ENCODE results near the gene HELZ2.

Gene HELZ2

DNA sequence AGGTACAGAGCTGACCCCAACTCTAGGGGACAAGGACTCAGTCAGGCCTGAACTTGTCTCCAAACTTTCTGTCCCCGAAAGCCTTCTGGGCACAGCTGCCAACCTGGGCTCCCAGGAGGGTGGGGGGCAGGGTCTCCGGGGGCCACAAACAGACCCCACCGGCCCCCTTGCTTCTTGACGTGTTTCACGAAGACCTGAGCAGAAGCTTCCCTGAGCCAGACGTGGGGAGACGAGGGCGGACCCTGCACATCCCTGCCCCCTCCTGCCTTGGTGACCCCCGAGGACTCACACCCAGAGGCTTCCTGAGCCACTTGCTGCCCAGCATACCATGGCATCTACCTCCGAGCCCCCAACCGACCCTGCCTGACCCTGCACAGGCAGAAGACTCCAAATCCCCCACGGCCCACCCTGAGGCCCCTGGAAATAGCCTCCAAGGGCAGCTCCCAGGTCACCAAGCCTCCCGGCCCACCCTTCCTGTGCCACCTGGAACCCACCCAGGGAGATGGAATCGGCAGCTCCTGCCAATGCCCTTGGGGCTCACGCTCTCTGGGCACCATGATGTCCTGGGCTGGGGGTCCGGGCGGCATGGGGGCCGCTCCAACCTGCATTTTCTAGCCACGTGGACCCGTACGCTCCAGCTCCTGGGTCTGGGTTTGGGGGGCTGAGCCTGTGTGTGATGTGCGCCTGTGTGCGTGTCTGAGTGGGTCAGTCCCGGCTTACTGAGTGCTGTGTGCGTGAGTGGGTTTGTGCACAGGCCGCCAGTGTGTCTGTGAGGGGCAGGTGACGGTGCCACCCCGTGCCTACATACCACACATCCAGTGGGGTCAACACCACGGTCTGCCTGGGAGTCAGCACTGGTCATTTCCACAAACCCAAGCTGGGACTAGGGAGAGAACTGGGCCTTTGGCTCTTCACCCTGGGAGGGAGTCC lies 34.3 kb downstream of the HELZ2 start:
- Histone ChIP-seq H3K9me3 (ENCODE audit: control insufficient read depth in 2 of 2, low read length in 2 of 2) (no peaks in the 10 kb centered on the region), H3K27me3 (ENCODE audit: control insufficient read depth in 1 of 2, insufficient read depth in 2 of 2, low read length in 2 of 2) (peaks cover 12 to 23% of the 10 kb centered on the region in 2 donors), H3K4me3 (ENCODE audit: low read length in 2 of 2) (no peak overlapping the region), H3K36me3 (ENCODE audit: control insufficient read depth in 2 of 2, insufficient read depth in 2 of 2, low read length in 2 of 2) (no peaks in the 10 kb centered on the region), H3K9ac (ENCODE audit: low read length in 2 of 2) (no peak overlapping the region), H3K4me1 (ENCODE audit: control insufficient read depth, insufficient read depth, low read length) (peaks cover 6% of the 10 kb centered on the region), H3K27ac (ENCODE audit: low read length) (no peak overlapping the region)

- Histone ChIP-seq H3K27ac (ENCODE audit: low read length) (no peak overlapping the region), H3K27me3 (ENCODE audit: control insufficient read depth in 1 of 2, insufficient read depth in 2 of 2, low read length in 2 of 2) (peaks cover 18 to 29% of the 10 kb centered on the region in 2 donors), H3K4me1 (ENCODE audit: control insufficient read depth, insufficient read depth, low read length) (peaks cover 6% of the 10 kb centered on the region), H3K9ac (ENCODE audit: low read length in 2 of 2) (no peak overlapping the region), H3K9me3 (ENCODE audit: control insufficient read depth in 2 of 2, low read length in 2 of 2) (no peaks in the 10 kb centered on the region), H3K36me3 (ENCODE audit: control insufficient read depth in 2 of 2, insufficient read depth in 2 of 2, low read length in 2 of 2) (no peaks in the 10 kb centered on the region), H3K4me3 (ENCODE audit: low read length in 2 of 2) (no peak overlapping the region)
Measured at GRCh38 chr20:63539092-63539430, 35.0 kb downstream of the HELZ2 start.

- Histone ChIP-seq H3K27me3 (ENCODE audit: control insufficient read depth in 1 of 2, insufficient read depth in 2 of 2, low read length in 2 of 2) (peaks cover 21 to 32% of the 10 kb centered on the region in 2 donors), H3K9ac (ENCODE audit: low read length in 2 of 2) (no peak overlapping the region), H3K36me3 (ENCODE audit: control insufficient read depth in 2 of 2, insufficient read depth in 2 of 2, low read length in 2 of 2) (no peaks in the 10 kb centered on the region), H3K27ac (ENCODE audit: low read length) (no peak overlapping the region), H3K4me1 (ENCODE audit: control insufficient read depth, insufficient read depth, low read length) (peaks cover 6% of the 10 kb centered on the region), H3K9me3 (ENCODE audit: control insufficient read depth in 2 of 2, low read length in 2 of 2) (no peaks in the 10 kb centered on the region), H3K4me3 (ENCODE audit: low read length in 2 of 2) (peak overlapping the region in 1 of 2 donors; percentile 55)
Measured at GRCh38 chr20:63538204-63539091, 35.6 kb downstream of the HELZ2 start.

DNA sequence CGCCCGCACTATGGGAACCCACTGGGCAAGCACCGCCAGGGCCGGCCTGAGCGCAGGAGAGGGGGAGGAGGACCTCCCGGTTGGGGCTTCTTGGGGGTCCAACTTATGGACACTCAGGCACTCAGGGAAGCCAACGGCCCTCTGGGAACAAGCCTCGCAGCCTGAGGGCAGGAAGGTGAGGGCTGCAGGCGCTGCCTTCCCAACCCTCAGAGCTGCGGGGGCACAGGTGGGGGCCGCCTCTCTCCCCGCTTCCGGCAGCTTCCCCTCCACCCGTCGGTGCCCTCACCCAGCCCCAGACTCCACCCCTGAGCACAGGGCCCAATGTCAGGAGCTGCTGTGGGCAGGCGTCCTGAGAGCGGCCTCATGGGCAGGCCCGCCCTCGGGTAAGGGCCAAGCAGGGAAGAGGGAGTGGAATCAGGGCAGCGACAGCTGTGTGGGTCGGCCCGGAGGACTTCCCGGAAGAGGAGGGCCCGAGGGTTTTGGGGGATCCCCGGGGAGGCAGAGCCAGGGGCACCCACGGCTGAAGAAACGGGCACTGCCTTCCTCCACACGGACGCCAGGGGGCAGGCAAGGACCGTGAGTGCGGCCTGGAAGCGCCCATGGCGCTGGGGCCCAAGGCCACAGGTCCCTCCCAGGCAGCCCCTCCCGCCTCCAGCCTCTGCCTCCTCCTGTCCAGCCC lies 36.4 kb downstream of the HELZ2 start:
- H3K4me3 ChIP-seq (ENCODE audit: low read length in 2 of 2), result peak overlapping the region in 1 of 2 donors; percentile 55
- H3K36me3 ChIP-seq (ENCODE audit: control insufficient read depth in 2 of 2, insufficient read depth in 2 of 2, low read length in 2 of 2), result no peaks in the 10 kb centered on the region
- H3K4me1 ChIP-seq (ENCODE audit: control insufficient read depth, insufficient read depth, low read length), result peaks cover 6% of the 10 kb centered on the region
- no peak overlapping the region for H3K9ac ChIP-seq (ENCODE audit: low read length in 2 of 2)
- H3K27ac ChIP-seq (ENCODE audit: low read length), result no peak overlapping the region
- H3K9me3 ChIP-seq (ENCODE audit: control insufficient read depth in 2 of 2, low read length in 2 of 2), result no peaks in the 10 kb centered on the region
- peaks cover 21 to 34% of the 10 kb centered on the region in 2 donors for H3K27me3 ChIP-seq (ENCODE audit: control insufficient read depth in 1 of 2, insufficient read depth in 2 of 2, low read length in 2 of 2)

DNA sequence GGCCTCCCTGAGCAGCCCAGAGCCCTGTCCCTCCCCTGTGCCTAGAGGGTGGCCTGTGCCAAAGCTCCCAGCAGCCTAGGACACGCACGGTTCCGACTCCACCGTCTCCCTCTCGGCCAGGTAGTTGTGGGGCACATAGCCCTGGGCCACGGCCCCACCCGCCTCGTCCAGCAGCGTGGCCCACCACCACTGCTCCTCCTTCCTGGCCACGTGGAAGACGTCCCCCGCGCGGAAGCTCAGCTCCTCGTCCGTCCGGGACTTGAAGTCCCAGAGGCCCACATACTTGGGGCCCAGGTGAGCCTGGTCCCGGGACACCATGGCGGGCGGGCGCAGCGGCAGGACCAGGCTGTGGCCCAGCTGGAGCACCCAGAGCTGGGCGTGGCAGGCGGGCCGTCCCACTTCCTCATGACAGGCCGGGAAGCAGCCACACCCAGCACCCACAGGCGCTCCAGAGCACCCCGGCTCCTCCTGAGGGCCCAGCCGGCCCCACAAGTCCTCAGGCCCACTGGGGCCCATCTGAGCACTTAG lies 37.0 kb downstream of the HELZ2 start, which contains the start of gene PTK6:
TSS of gene PTK6 (minus strand) at position 380 of the 528 bp plus-strand sequence. CDS start at position 318, 62 bp downstream.
- Histone ChIP-seq H3K27ac (ENCODE audit: low read length) (no peak within 1 kb of the TSS), H3K9ac (ENCODE audit: low read length in 2 of 2) (peak within 1 kb of the TSS in 1 of 2 donors; percentile 29), H3K4me3 (ENCODE audit: low read length in 2 of 2) (peak within 1 kb of the TSS in 1 of 2 donors; percentile 55), H3K36me3 (ENCODE audit: control insufficient read depth in 2 of 2, insufficient read depth in 2 of 2, low read length in 2 of 2) (no peaks in the 10 kb centered on the region), H3K9me3 (ENCODE audit: control insufficient read depth in 2 of 2, low read length in 2 of 2) (no peaks in the 10 kb centered on the region), H3K4me1 (ENCODE audit: control insufficient read depth, insufficient read depth, low read length) (peaks cover 6% of the 10 kb centered on the region), H3K27me3 (ENCODE audit: control insufficient read depth in 1 of 2, insufficient read depth in 2 of 2, low read length in 2 of 2) (peaks cover 24 to 34% of the 10 kb centered on the region in 2 donors)

GRCh38 chr20:63536241-63536977 lies 37.6 kb downstream of the HELZ2 start:
- Histone ChIP-seq H3K4me3 (ENCODE audit: low read length in 2 of 2) (no peak overlapping the region), H3K9ac (ENCODE audit: low read length in 2 of 2) (peak overlapping the region in 1 of 2 donors; percentile 29)

GRCh38 chr20:63534831-63535651 lies 39.0 kb downstream of the HELZ2 start:
- H3K4me1 ChIP-seq (ENCODE audit: control insufficient read depth, insufficient read depth, low read length), result peaks cover 6% of the 10 kb centered on the region
- H3K27ac ChIP-seq (ENCODE audit: low read length), result no peak overlapping the region
- peaks cover 24 to 34% of the 10 kb centered on the region in 2 donors for H3K27me3 ChIP-seq (ENCODE audit: control insufficient read depth in 1 of 2, insufficient read depth in 2 of 2, low read length in 2 of 2)
- H3K36me3 ChIP-seq (ENCODE audit: control insufficient read depth in 2 of 2, insufficient read depth in 2 of 2, low read length in 2 of 2), result no peaks in the 10 kb centered on the region
- H3K9me3 ChIP-seq (ENCODE audit: control insufficient read depth in 2 of 2, low read length in 2 of 2), result no peaks in the 10 kb centered on the region
- no peak overlapping the region for H3K9ac ChIP-seq (ENCODE audit: low read length in 2 of 2)
- H3K4me3 ChIP-seq (ENCODE audit: low read length in 2 of 2), result no peak overlapping the region

More at GRCh38 chr20:63536241-63536977, 37.6 kb downstream of the HELZ2 start:
- H3K9me3 ChIP-seq (ENCODE audit: control insufficient read depth in 2 of 2, low read length in 2 of 2), result no peaks in the 10 kb centered on the region
- H3K27ac ChIP-seq (ENCODE audit: low read length), result no peak overlapping the region
- no peaks in the 10 kb centered on the region for H3K36me3 ChIP-seq (ENCODE audit: control insufficient read depth in 2 of 2, insufficient read depth in 2 of 2, low read length in 2 of 2)
- peaks cover 6% of the 10 kb centered on the region for H3K4me1 ChIP-seq (ENCODE audit: control insufficient read depth, insufficient read depth, low read length)
- peaks cover 24 to 34% of the 10 kb centered on the region in 2 donors for H3K27me3 ChIP-seq (ENCODE audit: control insufficient read depth in 1 of 2, insufficient read depth in 2 of 2, low read length in 2 of 2)

DNA sequence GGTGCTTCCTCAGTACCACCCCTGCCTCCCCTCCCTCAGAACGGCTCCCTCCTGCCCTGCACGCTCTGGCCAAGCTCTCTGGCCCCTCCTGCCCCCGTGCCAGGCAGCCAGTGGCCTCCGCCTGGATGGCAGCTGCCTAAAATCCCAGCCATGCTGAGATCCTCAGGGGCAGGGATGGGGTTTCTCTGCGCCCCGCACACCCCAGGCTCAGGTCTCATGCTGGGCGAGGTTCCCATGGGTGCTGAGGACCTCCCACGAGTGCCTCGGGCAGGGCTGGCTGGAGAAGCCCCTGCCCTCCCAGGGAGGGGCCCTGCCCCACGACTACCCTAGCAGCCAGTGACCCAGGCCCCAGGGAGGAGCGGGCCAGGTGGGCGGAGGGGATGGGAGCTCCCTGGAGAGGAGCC lies 39.6 kb downstream of the HELZ2 start:
- no peak overlapping the region for H3K9ac ChIP-seq (ENCODE audit: low read length in 2 of 2)
- H3K4me3 ChIP-seq (ENCODE audit: low read length in 2 of 2), result no peak overlapping the region

GRCh38 chr20:63533871-63534393 lies 40.1 kb downstream of the HELZ2 start:
- no peaks in the 10 kb centered on the region for H3K9me3 ChIP-seq (ENCODE audit: control insufficient read depth in 2 of 2, low read length in 2 of 2)
- H3K27ac ChIP-seq (ENCODE audit: low read length), result no peak overlapping the region
- peaks cover 24 to 34% of the 10 kb centered on the region in 2 donors for H3K27me3 ChIP-seq (ENCODE audit: control insufficient read depth in 1 of 2, insufficient read depth in 2 of 2, low read length in 2 of 2)
- H3K4me3 ChIP-seq (ENCODE audit: low read length in 2 of 2), result no peak overlapping the region
- no peaks in the 10 kb centered on the region for H3K36me3 ChIP-seq (ENCODE audit: control insufficient read depth in 2 of 2, insufficient read depth in 2 of 2, low read length in 2 of 2)
- peaks cover 6% of the 10 kb centered on the region for H3K4me1 ChIP-seq (ENCODE audit: control insufficient read depth, insufficient read depth, low read length)
- no peak overlapping the region for H3K9ac ChIP-seq (ENCODE audit: low read length in 2 of 2)

More for the DNA sequence above, 39.6 kb downstream of the HELZ2 start:
- H3K27ac ChIP-seq (ENCODE audit: low read length), result no peak overlapping the region
- H3K9me3 ChIP-seq (ENCODE audit: control insufficient read depth in 2 of 2, low read length in 2 of 2), result no peaks in the 10 kb centered on the region
- H3K36me3 ChIP-seq (ENCODE audit: control insufficient read depth in 2 of 2, insufficient read depth in 2 of 2, low read length in 2 of 2), result no peaks in the 10 kb centered on the region
- H3K4me1 ChIP-seq (ENCODE audit: control insufficient read depth, insufficient read depth, low read length), result peaks cover 6% of the 10 kb centered on the region
- peaks cover 24 to 34% of the 10 kb centered on the region in 2 donors for H3K27me3 ChIP-seq (ENCODE audit: control insufficient read depth in 1 of 2, insufficient read depth in 2 of 2, low read length in 2 of 2)
